GM06990 (cell line): ENCODE results near the gene UGT8.
A peak's percentile ranks its signal among the peaks of the same experiment; 100 is the strongest.

Source experiments
- DNase-seq: peaks from one replicate; pipeline ENCODE4 v3.0.0-alpha.2; 2011; ENCODE audit not compliant: insufficient read length; ENCODE audit errors: extremely low read depth
- H3K27me3 ChIP-seq: replicated peaks from 2 replicates; pipeline ENCODE4 v1.6.0; 2011; ENCODE audit warnings: low read length; ENCODE audit not compliant: control insufficient read depth, insufficient read depth
- H3K36me3 ChIP-seq: 2 replicates; pipeline ENCODE4 v1.5.1; 2011; ENCODE audit warnings: low read length; ENCODE audit not compliant: control insufficient read depth, insufficient read depth
- H3K4me3 ChIP-seq: replicated peaks from 2 replicates; pipeline ENCODE4 v1.5.1; 2011; ENCODE audit warnings: low read depth, mild to moderate bottlenecking, control low read depth, low read length
- CTCF ChIP-seq: IDR thresholded peaks from 2 replicates; pipeline ENCODE4 v1.5.1; 2011; ENCODE audit warnings: low read length, control low read depth, mild to moderate bottlenecking, inconsistent platforms; ENCODE audit not compliant: insufficient read depth, poor library complexity, severe bottlenecking

The UGT8 gene

GRCh38 chr4:114598191-114599121, at the start of gene UGT8:
UGT8 (plus strand) TSS chr4:114598807; CDS start chr4:114622881, 24,074 bp downstream.
- Histone ChIP-seq H3K4me3 (peak within 1 kb of the TSS; percentile 76), H3K36me3 (no peaks in the 10 kb centered on the region), H3K27me3 (no peaks in the 10 kb centered on the region; the same call in 1 of the 2 replicates)
- peak; percentile 23 for TF ChIP-seq CTCF
- peak; percentile 73 for DNase-seq

- Histone ChIP-seq H3K4me3 (no peak overlapping the region), H3K27me3 (no peaks in the 10 kb centered on the region), H3K36me3 (no peaks in the 10 kb centered on the region)
- TF ChIP-seq CTCF, result no peak
- DNase-seq, result no peak
These were observed 49.0 kb upstream of the UGT8 start for GRCh38 chr4:114549638-114550037.

- Histone ChIP-seq H3K27me3 (no peaks in the 10 kb centered on the region), H3K4me3 (no peak overlapping the region), H3K36me3 (no peaks in the 10 kb centered on the region)
- TF ChIP-seq CTCF, result no peak
- DNase-seq, result no peak
These were observed 40.1 kb upstream of the UGT8 start for GRCh38 chr4:114558446-114559020.

- no peak for DNase-seq
- Histone ChIP-seq H3K36me3 (no peaks in the 10 kb centered on the region), H3K27me3 (no peaks in the 10 kb centered on the region), H3K4me3 (no peak overlapping the region)
- TF ChIP-seq CTCF, result no peak
These were observed 37.0 kb upstream of the UGT8 start for GRCh38 chr4:114561590-114561989.

GRCh38 chr4:114562176-114562904, 36.3 kb upstream of the UGT8 start:
- H3K27me3 ChIP-seq, result no peaks in the 10 kb centered on the region
- no peak for TF ChIP-seq CTCF
- no peak overlapping the region for H3K4me3 ChIP-seq
- H3K36me3 ChIP-seq, result no peaks in the 10 kb centered on the region
- no peak for DNase-seq
